OCI-LY7 (cell line): ENCODE results near the gene GDPD2. TPM values are rescaled to one million over a fixed set of nuclear protein-coding genes. Genes with fewer than 3 reads are reported as not detected.

Experiments used
- BruUV-seq: library from RNA; stranded (reverse); fragments of 400-500 nt; replicated peaks from 2 replicates; lab custom pipeline; 2021; lab: Mats Ljungman, UMichigan
- CTCF ChIA-PET: fragments of 300-600 bp; sonication (Branson Sonifier 250); formaldehyde crosslinking; loops from one replicate; lab custom pipeline; 2022; ENCODE audit warnings: antibody characterized with exemption; ENCODE audit not compliant: unreplicated experiment; lab: Charles Lee
- POLR2A ChIA-PET: fragments of 300-600 bp; sonication (Branson Sonifier 250); formaldehyde crosslinking; loops from one replicate; lab custom pipeline; 2022; ENCODE audit warnings: antibody characterized with exemption; lab: Charles Lee
- DNase-seq: peaks from one replicate; pipeline ENCODE4 v3.0.0-alpha.2; 2015; ENCODE audit warnings: low spot score
- H2AFZ ChIP-seq: fragments of 200-600 bp; sonication (generic), shearing (Covaris generic); 2 replicates; pipeline ENCODE4 v1.6.1; 2014; ENCODE audit warnings: mild to moderate bottlenecking, antibody characterized with exemption, low read length, moderate library complexity
- H3K27ac ChIP-seq: fragments of 200-600 bp; sonication (generic); 2 replicates; pipeline ENCODE4 v1.5.1; 2014; ENCODE audit warnings: mixed run types, low read depth, mild to moderate bottlenecking, moderate library complexity, low read length, inconsistent platforms; ENCODE audit not compliant: poor library complexity, severe bottlenecking
- H3K36me3 ChIP-seq: fragments of 200-600 bp; sonication (generic); 2 replicates; pipeline ENCODE4 v1.6.1; 2014; ENCODE audit warnings: mild to moderate bottlenecking, antibody characterized with exemption, low read length, moderate library complexity, mixed read lengths; ENCODE audit not compliant: insufficient read depth
- H3K4me1 ChIP-seq: fragments of 200-600 bp; sonication (generic); 2 replicates; pipeline ENCODE4 v1.5.1; 2014; ENCODE audit warnings: mild to moderate bottlenecking, low read length; ENCODE audit not compliant: insufficient read depth, poor library complexity, severe bottlenecking
- H3K4me2 ChIP-seq: fragments of 200-600 bp; sonication (generic); 2 replicates; pipeline ENCODE4 v1.6.1; 2014; ENCODE audit warnings: mild to moderate bottlenecking, low read length
- H3K4me3 ChIP-seq: fragments of 200-600 bp; sonication (generic); 2 replicates; pipeline ENCODE4 v1.5.1; 2014; ENCODE audit warnings: mild to moderate bottlenecking, low read depth, low read length; ENCODE audit not compliant: poor library complexity, severe bottlenecking
- H3K79me2 ChIP-seq: fragments of 200-600 bp; sonication (generic); 2 replicates; pipeline ENCODE4 v1.6.1; 2016; ENCODE audit warnings: low read depth, mild to moderate bottlenecking, low read length, moderate library complexity, mixed read lengths; ENCODE audit not compliant: insufficient read depth
- H3K9me2 ChIP-seq: fragments of 200-600 bp; sonication (generic); 2 replicates; pipeline ENCODE4 v1.6.1; 2016; ENCODE audit warnings: mild to moderate bottlenecking, low read length, mixed read lengths; ENCODE audit not compliant: insufficient read depth
- H3K9me3 ChIP-seq: fragments of 200-600 bp; sonication (generic); 2 replicates; pipeline ENCODE4 v1.6.1; 2014; ENCODE audit warnings: mild to moderate bottlenecking, mixed run types, low read length, mixed read lengths
- H4K20me1 ChIP-seq: fragments of 200-600 bp; sonication (generic); 2 replicates; pipeline ENCODE4 v1.6.1; 2014; ENCODE audit warnings: mild to moderate bottlenecking, antibody characterized with exemption, low read length, moderate library complexity, mixed read lengths; ENCODE audit not compliant: insufficient read depth
- CTCF ChIP-seq: fragments of 200-600 bp; sonication (generic); conservative IDR thresholded peaks from 2 replicates; pipeline ENCODE4 v1.5.1; 2014; ENCODE audit warnings: mild to moderate bottlenecking, antibody characterized with exemption, low read length, moderate library complexity, mixed read lengths
- EZH2phosphoT487 ChIP-seq: fragments of 200-600 bp; sonication (generic); IDR thresholded peaks from 2 replicates; pipeline ENCODE4 v1.6.1; 2018; ENCODE audit warnings: low read depth, borderline replicate concordance, mild to moderate bottlenecking, mixed run types, antibody characterized with exemption, low read length, moderate library complexity, mixed read lengths
- intact Hi-C: fragments of 100-400 bp; cut with micrococcal nuclease; formaldehyde crosslinking; loops from one replicate; pipeline ENCODE4 v1.10.0; 2022; ENCODE audit not compliant: unreplicated experiment
- total RNA-seq, 2 experiments: library from RNA; depleted of rRNA in 1 of 2; stranded (reverse); fragments of >200 nt in 1 of 2; shearing (Covaris generic) in 1 of 2; gene quantifications; 2 replicates each; pipeline ENCODE4 v1.2.3, GENCODE V29; 2014 to 2022

Gene GDPD2
- total RNA-seq, 2 experiments from 2014 or later = 0.16 TPM; not detected in 1

GRCh38 chrX:70437921-70438665, 15.0 kb downstream of the GDPD2 start:
- H3K9me2 ChIP-seq = no peaks in the 10 kb centered on the region
- no peak for DNase-seq
- no peak overlapping the region for H3K4me2 ChIP-seq
- intact Hi-C loops = no loop called here
- H3K4me1 ChIP-seq = peaks cover 6% of the 10 kb centered on the region
- no peak overlapping the region for H2AFZ ChIP-seq
- no peak overlapping the region for H3K27ac ChIP-seq
- no peaks in the 10 kb centered on the region for H3K79me2 ChIP-seq
- BruUV-seq = no TSS peak
- H3K4me3 ChIP-seq = no peak overlapping the region
- no peaks in the 10 kb centered on the region for H3K9me3 ChIP-seq
- TF ChIP-seq EZH2phosphoT487 (no peak), CTCF (no peak)
- POLR2A ChIA-PET = no interaction called here
- no peaks in the 10 kb centered on the region for H3K36me3 ChIP-seq
- H4K20me1 ChIP-seq = no peaks in the 10 kb centered on the region
- CTCF ChIA-PET = no interaction called here

GRCh38 chrX:70439016-70439415, 15.9 kb downstream of the GDPD2 start:
- H3K9me2 ChIP-seq = no peaks in the 10 kb centered on the region
- intact Hi-C loops = no loop called here
- DNase-seq = no peak
- no peaks in the 10 kb centered on the region for H3K4me1 ChIP-seq
- no peak overlapping the region for H3K27ac ChIP-seq
- ChIA-PET POLR2A (no interaction called here), CTCF (no interaction called here)
- H3K36me3 ChIP-seq = no peaks in the 10 kb centered on the region
- H3K9me3 ChIP-seq = no peaks in the 10 kb centered on the region
- H2AFZ ChIP-seq = no peak overlapping the region
- no peaks in the 10 kb centered on the region for H3K79me2 ChIP-seq
- no peak overlapping the region for H3K4me3 ChIP-seq
- no peak overlapping the region for H3K4me2 ChIP-seq
- no peaks in the 10 kb centered on the region for H4K20me1 ChIP-seq
- TF ChIP-seq EZH2phosphoT487 (no peak), CTCF (no peak)
- no TSS peak for BruUV-seq

- intact Hi-C loops = no loop called here
- Histone ChIP-seq H3K9me3 (no peaks in the 10 kb centered on the region), H3K79me2 (no peaks in the 10 kb centered on the region), H3K4me2 (no peak overlapping the region), H3K4me1 (no peaks in the 10 kb centered on the region), H4K20me1 (no peaks in the 10 kb centered on the region), H3K4me3 (no peak overlapping the region), H2AFZ (no peak overlapping the region), H3K27ac (no peak overlapping the region), H3K9me2 (no peaks in the 10 kb centered on the region), H3K36me3 (no peaks in the 10 kb centered on the region)
- ChIA-PET CTCF (no interaction called here), POLR2A (no interaction called here)
- DNase-seq = no peak
- no TSS peak for BruUV-seq
- TF ChIP-seq EZH2phosphoT487 = no peak
- TF ChIP-seq CTCF = no peak
These were observed 19.1 kb downstream of the GDPD2 start for GRCh38 chrX:70442224-70442623.
